T-helper 1 cell (primary cell): Measurements from ENCODE around the gene RHBDD3.
"Not testable (repeated sequence)": the region's sequence is repeated elsewhere in the genome, so short reads cannot be mapped to it uniquely, and the experiment has no call there.

Source experiments
- DNase-seq, 5 donors: peaks; one replicate each; pipeline ENCODE4 v3.0.0-alpha.2; 2012 to 2020

Gene RHBDD3

GRCh38 chr22:29269230-29269604 is 1.4 kb upstream of the RHBDD3 start:
- DNase-seq = no peak

DNA sequence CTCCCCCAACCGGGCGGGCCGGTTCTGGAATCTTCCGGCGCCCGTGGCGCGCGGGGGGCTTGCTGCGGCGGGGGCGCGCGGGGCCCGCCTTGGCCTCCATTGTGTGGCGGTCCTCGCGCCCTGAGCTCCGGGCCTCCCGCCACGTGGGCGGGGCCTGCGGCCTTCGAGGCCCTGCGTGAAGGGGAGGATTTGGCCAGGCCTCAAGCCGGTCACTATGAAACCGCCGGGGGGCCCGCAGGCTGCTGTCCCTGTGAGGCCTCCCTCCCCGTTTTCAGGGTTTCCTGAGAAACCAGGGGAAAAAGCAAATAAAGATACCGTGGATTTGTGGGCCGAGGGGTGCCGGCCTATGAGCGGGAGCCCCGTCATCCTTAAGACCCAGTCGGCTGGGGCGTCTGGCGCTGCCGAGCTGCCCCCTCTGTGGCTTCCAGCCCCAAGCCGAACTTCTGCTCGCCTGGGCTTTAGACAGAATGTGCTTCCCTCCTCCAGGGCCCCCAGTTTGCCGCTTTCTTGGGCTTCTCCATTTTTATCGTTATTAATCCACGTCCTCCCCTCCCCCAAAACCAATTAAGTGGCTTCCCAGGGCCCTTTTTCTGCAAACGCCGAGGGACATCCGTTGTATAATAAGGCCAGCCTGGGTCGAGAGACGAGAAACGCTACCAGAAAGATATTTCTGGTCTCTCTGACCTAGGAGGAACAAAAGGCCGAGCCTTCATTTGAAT is 889 bp upstream of the RHBDD3 start:
- DNase-seq = peak in 3 of 5 donors; percentile 32 to 45 (median 33)

GRCh38 chr22:29267462-29267857 is 321 bp downstream of the RHBDD3 start:
- no peak for DNase-seq

DNA sequence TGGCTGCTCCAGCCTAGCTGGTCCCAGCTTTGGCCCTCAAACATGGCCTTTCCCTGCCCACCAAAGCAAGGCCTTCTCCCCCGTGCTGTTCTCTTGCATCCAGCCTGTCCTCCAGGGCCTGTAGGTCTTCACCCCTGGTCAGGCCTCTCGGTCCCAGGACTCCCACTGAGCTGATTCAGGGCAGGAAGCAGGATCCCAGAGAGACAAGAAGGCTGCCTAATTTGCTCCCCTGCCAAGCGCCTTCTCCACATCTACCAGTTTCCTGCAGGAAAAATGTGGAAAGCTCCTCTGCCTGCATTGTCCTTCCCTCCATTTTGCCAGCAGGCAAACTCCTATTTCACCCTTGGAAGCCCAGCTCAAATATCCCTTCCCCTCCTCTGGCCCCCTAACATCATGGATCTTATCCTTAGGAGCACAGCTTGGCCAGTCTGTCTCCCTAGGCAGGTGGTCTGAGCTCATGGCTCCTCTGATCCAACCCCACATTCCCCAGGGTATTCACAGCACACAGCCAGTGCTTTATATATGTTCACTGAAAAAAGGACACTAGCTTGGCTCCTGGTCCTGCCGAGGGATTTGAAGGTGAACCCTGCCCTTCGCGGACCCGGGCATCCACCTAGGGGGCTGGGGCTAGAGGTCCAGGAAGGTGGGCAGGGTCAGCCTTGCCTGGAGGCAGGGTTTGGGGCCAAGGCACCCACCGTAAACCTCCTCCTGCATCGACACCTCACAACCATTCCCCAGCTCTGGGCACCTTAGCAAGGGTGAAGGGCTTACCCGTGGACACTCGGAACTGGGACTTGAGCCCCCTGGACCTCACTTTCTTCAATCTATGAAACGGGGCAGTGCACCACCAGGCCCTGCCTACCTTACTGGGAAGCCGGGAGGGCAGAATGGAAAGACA is 968 bp downstream of the RHBDD3 start:
- no peak for DNase-seq

DNA sequence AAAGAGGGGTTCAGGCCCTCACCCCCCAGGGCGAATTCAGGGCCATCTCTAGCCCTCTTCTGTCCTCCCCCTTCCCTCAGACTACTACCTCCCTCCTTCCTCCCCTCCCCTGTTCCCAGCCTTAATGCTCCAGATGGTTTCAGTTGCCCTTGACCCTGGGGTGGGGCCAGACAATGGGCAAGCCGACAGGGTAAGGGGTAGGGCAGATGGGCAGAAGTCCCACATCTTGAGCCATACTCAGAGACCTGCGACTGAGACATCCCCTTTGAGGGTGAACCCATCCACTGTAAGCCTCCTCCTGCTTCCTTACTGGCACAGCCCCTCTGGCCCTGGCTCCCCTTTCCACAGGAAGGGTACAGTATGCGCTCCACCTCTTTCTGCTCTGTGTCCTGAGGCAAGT is 1.9 kb downstream of the RHBDD3 start:
- no peak for DNase-seq

DNA sequence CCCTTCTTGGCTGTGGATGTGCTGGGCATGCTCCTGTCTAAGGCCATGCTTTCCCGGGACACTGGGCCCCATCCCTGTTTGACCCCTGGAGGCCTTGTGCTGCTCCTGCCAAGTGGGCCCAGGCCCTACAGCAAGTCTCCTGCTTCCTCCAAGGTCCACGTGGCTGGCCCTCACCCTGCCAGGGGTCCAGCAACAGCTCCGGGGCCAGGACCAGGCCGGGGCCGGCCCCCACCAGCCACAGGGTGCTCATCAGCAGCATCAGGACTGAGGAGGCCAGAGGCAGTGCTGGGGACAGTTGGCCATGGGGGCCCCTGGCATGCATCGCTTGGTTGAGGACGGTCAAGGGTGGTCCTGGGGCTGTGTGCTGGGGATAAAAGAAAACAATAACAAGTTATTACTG is 2.5 kb downstream of the RHBDD3 start:
- no peak for DNase-seq

GRCh38 chr22:29263791-29264276 is 3.9 kb downstream of the RHBDD3 start:
- DNase-seq = no peak

GRCh38 chr22:29260601-29261315 is 7.0 kb downstream of the RHBDD3 start:
- no peak for DNase-seq

GRCh38 chr22:29260031-29260560 is 7.7 kb downstream of the RHBDD3 start:
- DNase-seq = no peak

DNA sequence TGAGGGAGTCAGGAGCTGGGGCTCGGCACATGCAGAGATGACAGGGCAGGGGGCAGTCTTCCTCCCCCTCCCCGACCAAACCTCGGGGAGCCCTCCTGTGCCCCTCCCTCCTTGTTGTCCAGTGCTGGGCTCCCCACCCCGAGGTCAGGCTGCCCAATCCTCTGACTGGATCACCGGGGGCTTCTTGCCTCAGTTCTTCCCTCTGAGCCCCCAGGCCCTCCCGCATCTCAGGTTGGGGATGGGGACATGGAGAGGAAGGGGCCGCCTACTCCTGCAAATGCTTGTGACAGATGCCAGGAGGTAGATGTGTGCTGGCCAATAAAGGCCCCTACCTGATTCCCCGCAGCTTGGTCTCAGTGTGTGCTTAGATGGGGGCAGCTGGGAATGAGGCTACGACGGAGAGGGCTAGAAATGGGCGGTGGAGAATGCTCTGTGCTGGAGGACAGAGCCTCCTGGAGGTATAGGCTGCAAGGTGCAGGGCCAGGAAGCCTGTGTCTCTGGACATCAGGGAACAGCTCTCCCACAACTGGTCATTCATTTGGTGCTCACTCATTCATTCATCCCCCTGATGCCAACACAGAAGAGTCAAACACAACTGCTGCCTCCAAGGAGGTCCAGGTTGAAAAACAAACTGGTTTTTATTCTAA is 8.4 kb downstream of the RHBDD3 start:
- no peak for DNase-seq

DNA sequence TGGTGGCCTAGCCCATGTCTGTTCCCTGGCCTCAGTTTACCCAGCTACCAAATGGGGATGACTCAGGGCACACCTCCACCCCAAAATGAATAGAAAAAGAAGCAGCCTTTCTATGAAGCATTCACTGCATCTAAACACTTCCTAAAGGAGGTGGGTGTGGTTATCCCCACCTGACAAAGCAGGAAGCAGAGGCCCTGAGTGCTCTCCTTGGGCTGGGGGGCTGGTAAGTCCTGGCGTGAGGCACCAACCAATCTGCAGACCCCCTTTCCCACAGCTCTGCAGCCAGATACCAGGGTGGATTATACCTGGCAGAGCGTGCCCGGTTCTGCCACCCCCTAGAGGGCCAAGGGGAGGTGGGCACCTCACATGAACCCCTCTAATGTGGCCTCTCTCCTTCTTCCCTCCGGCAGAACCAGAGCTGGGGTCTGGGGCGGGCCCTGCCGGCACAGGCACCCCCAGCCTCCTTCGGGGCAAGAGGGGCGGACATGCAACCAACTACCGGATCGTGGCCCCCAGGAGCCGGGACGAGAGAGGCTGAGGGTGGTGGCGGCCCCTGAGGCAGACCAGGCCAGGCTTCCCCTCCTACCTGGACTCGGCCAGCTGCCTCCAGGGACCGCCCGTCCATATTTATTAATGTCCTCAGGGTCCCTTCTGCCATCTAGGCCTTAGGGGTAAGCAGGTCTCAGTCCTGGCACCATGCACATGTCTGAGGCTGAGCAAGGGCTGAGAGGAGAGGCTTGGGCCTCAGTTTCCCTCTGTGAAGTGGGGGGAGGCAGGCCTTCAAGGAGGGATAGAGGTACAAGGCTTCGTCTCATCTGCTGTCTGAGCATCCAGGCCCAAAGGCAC is 9.2 kb downstream of the RHBDD3 start:
- no peak for DNase-seq

DNA sequence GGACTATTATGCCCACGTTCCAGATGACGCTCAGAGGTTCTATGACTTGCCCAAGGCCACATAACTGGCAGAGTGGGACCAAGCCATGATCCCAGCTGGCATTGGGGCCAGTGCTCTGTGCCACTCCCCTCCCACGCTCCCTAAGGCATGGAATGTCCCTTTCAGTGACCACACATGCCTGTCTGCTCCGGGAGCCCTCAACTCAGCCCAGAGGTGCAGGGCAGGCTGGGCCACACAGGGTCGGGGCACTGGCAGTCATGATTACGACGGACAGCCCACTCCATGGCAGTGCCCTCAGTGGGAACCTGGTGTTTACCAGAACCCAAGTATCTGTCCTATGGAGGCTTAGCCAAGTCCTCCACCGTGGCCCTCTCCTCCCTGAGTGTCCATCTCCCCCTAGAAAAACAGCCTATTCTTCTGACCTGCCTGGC is 10.0 kb downstream of the RHBDD3 start:
- no peak for DNase-seq

DNA sequence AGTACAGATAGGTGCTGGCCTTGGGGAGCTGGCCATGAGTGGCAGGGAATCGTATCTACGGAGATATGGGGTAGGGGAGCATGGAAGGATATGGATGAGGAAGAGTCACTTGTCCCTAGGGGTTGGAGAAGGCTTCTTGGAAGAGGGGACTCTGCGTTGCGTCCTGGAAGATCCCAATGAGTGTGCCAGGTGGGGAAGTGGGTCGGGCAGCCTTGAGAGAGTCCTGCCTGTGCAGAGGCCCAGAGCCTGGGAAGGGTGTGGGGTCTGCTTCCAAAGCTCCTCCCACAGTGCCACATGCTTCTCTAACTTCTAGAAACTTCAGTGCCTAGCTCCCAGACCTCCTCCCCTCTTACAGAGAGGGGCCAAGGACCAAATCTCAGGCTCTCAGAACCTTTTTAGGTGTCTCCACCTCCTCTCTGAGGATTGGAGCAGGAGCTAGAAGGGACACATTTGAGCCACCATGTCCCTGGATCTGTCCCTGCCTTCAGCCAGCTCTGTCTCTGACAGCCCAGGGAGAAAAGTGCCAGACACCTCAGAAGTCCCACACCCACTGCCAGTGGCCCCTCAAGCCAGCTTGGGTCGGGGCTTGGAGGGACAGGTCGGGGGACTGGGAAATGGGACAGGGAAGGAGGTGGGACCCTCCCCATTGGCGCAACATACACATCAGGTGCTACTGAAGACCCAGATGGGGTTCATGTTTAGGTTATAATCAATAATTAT is 11.0 kb downstream of the RHBDD3 start:
- DNase-seq = no peak

GRCh38 chr22:29255064-29255621 is 12.6 kb downstream of the RHBDD3 start:
- DNase-seq = no peak

- no peak for DNase-seq
Measured at GRCh38 chr22:29254286-29254660, 13.5 kb downstream of the RHBDD3 start.

DNA sequence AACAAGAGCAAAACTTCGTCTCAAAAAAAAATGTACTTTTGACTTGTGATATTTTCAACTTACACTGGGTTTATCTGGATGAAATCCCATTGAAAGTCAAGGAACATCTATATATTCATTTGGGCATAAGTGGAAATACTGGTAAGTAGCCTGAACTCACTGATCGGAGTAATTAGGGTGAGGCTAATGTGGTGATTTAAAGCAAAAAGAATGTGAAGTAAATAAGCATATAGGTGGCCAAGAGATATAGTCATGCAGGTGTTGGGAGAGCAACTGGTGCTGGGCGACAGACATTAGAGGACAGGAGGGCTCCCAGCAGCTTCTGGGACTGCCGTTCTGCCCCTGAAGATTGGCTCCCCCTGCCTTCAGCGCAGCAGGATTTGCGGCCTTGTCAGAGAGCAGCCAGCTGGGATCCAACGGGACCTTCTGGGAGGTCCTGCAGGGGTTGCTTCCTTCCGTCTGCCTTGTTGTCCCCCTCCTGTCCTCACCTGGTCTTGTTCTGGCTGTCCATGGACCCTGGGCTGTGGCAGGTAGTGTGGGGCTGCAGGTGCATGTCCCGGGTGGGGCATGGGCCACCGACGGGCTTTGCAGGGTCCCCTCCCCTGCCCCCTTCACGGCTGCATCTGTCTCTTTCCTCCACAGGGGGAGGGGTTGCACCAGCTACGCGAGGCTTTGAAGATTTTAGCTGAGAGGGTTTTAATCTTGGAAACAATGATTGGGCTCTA is 14.1 kb downstream of the RHBDD3 start:
- no peak for DNase-seq

- no peak for DNase-seq
Measured at GRCh38 chr22:29251981-29252911, 15.5 kb downstream of the RHBDD3 start.

DNA sequence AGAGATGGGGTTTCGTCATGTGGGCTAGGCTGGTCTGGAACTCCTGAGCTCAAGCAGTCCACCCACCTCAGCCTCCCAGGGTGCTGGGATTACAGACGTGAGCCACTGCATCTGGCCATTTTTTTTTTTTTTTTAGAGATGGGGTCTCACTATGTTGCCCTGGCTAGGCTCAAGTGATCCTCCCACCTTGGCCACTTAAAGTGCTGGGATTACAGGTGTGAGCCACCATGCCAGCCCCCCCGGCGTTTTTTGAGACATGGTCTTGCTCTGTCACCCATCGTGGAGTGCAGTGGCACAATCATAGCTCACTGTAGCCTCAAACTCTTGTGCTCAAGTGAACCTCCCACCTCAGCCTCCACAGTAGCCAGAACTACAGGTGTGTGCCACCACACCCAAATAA is 16.5 kb downstream of the RHBDD3 start:
- no peak for DNase-seq

- not testable (repeated sequence) for DNase-seq
Measured at GRCh38 chr22:29247891-29248290, 19.9 kb downstream of the RHBDD3 start.
